Immature natural killer cell (primary cell): ENCODE measurements around the gene CPA3. TPM values are rescaled to one million over a fixed set of nuclear protein-coding genes. Genes with fewer than 3 reads are reported as not detected.

ENCODE experiments used
- DNase-seq, 3 donors: peaks; one replicate each; pipeline ENCODE4 v3.0.0; 2022; ENCODE audit warnings: mixed read lengths in 1 of 3
- H3K27ac Mint-ChIP-seq, 6 donors: one replicate each; pipeline ENCODE4 v1.8.0; 2020; ENCODE audit warnings: mixed read lengths in 6 of 6, mild to moderate bottlenecking in 5 of 6, inconsistent platforms in 4 of 6, moderate library complexity in 3 of 6
- H3K27me3 Mint-ChIP-seq, 3 donors: one replicate each; pipeline ENCODE4 v1.8.0; 2020 to 2021; ENCODE audit warnings: low read depth in 3 of 3, mild to moderate bottlenecking in 3 of 3, mixed read lengths in 3 of 3, moderate library complexity in 3 of 3, inconsistent platforms in 1 of 3
- H3K36me3 Mint-ChIP-seq, 3 donors: one replicate each; pipeline ENCODE4 v1.8.0; 2020; ENCODE audit warnings: mixed read lengths in 3 of 3, inconsistent platforms in 2 of 3, mild to moderate bottlenecking in 2 of 3
- H3K4me1 Mint-ChIP-seq, 2 donors: one replicate each; pipeline ENCODE4 v1.8.0; 2020; ENCODE audit warnings: inconsistent platforms in 2 of 2, mild to moderate bottlenecking in 2 of 2, mixed read lengths in 2 of 2, moderate library complexity in 1 of 2
- H3K4me3 Mint-ChIP-seq, 5 donors: one replicate each; pipeline ENCODE4 v1.8.0; 2020; ENCODE audit warnings: mild to moderate bottlenecking in 5 of 5, mixed read lengths in 5 of 5, inconsistent platforms in 3 of 5, moderate library complexity in 3 of 5
- H3K9me3 Mint-ChIP-seq, 6 donors: one replicate each; pipeline ENCODE4 v1.8.0; 2020; ENCODE audit warnings: mild to moderate bottlenecking in 6 of 6, mixed read lengths in 6 of 6, inconsistent platforms in 4 of 6, moderate library complexity in 3 of 6
- polyA plus RNA-seq, 3 donors: library from polyadenylated mRNA; unstranded; fragments of 300-500 nt; fragmentation: Illumina TruSeq; gene quantifications; one replicate each; pipeline ENCODE4 v1.2.3, GENCODE V29; 2021

Gene CPA3
- polyA plus RNA-seq, 3 donors from 2014 or later: 0.32 TPM; not detected in 2

- H3K9me3 Mint-ChIP-seq: no peaks in the 10 kb centered on the region
- H3K27ac Mint-ChIP-seq: no peak overlapping the region
- H3K36me3 Mint-ChIP-seq: no peaks in the 10 kb centered on the region
- no peaks in the 10 kb centered on the region for H3K4me1 Mint-ChIP-seq
- DNase-seq: no peak
- peaks cover 0 to 3% (median 0%) of the 10 kb centered on the region in 3 donors for H3K27me3 Mint-ChIP-seq
- H3K4me3 Mint-ChIP-seq: no peak overlapping the region
Observed at GRCh38 chr3:148878095-148878494, 13.0 kb downstream of the CPA3 start.

DNA sequence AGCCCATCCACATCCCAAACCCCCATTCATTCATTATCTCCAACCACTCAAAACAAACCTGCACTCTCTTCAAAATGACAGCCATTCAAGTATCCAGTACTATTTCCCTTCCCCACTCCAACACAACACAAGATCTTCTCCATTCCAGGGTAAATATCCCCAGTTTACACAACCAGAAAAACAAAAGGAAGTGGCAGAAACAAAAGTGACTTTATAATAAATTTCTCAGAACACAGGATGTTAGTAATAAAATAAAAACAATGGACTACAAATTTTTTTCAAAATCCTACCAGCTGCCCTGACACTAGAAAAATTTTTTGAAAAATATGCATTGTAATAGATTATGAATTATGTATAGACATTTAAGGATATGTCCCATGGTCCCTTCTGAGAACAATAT is 14.2 kb downstream of the CPA3 start:
- peaks cover 0 to 3% (median 0%) of the 10 kb centered on the region in 3 donors for H3K27me3 Mint-ChIP-seq
- H3K4me3 Mint-ChIP-seq: no peak overlapping the region
- no peaks in the 10 kb centered on the region for H3K4me1 Mint-ChIP-seq
- H3K36me3 Mint-ChIP-seq: no peaks in the 10 kb centered on the region
- no peak overlapping the region for H3K27ac Mint-ChIP-seq
- no peak for DNase-seq
- H3K9me3 Mint-ChIP-seq: no peaks in the 10 kb centered on the region

GRCh38 chr3:148880681-148881080 is 15.6 kb downstream of the CPA3 start:
- H3K27me3 Mint-ChIP-seq: peaks cover 0 to 3% (median under 1%) of the 10 kb centered on the region in 3 donors
- no peaks in the 10 kb centered on the region for H3K4me1 Mint-ChIP-seq
- H3K36me3 Mint-ChIP-seq: no peaks in the 10 kb centered on the region
- no peak overlapping the region for H3K4me3 Mint-ChIP-seq
- H3K27ac Mint-ChIP-seq: no peak overlapping the region
- H3K9me3 Mint-ChIP-seq: no peaks in the 10 kb centered on the region
- no peak for DNase-seq

GRCh38 chr3:148881286-148881685 is 16.2 kb downstream of the CPA3 start:
- DNase-seq: no peak
- H3K9me3 Mint-ChIP-seq: no peaks in the 10 kb centered on the region
- H3K36me3 Mint-ChIP-seq: no peaks in the 10 kb centered on the region
- no peaks in the 10 kb centered on the region for H3K4me1 Mint-ChIP-seq
- H3K27me3 Mint-ChIP-seq: peaks cover 0 to 3% (median 2%) of the 10 kb centered on the region in 3 donors
- H3K4me3 Mint-ChIP-seq: no peak overlapping the region
- no peak overlapping the region for H3K27ac Mint-ChIP-seq

DNA sequence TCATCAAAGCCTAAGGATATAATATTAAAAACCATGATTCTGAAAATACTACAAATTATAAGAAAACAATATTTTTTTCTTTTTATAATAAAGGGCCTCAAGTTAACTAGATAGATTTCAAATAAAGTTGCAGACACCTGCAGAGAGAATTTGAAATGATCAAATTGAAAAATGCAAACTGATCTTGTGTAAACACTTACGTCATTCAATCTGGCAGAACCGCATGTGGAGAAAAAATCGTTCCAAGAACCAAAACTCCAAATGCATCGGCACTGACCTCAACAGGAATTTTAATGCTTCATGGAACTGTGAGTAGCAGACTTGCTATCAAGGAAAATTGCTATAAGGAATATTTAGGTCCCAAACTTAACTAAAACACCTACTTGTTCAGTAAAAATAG is 17.2 kb downstream of the CPA3 start:
- H3K4me3 Mint-ChIP-seq: no peak overlapping the region
- no peaks in the 10 kb centered on the region for H3K4me1 Mint-ChIP-seq
- H3K27me3 Mint-ChIP-seq: peaks cover 0 to 3% (median 2%) of the 10 kb centered on the region in 3 donors
- H3K9me3 Mint-ChIP-seq: no peaks in the 10 kb centered on the region
- no peak overlapping the region for H3K27ac Mint-ChIP-seq
- no peaks in the 10 kb centered on the region for H3K36me3 Mint-ChIP-seq
- DNase-seq: no peak

GRCh38 chr3:148883163-148883562 is 18.1 kb downstream of the CPA3 start:
- H3K27me3 Mint-ChIP-seq: peaks cover 0 to 3% (median 2%) of the 10 kb centered on the region in 3 donors
- no peaks in the 10 kb centered on the region for H3K36me3 Mint-ChIP-seq

DNA sequence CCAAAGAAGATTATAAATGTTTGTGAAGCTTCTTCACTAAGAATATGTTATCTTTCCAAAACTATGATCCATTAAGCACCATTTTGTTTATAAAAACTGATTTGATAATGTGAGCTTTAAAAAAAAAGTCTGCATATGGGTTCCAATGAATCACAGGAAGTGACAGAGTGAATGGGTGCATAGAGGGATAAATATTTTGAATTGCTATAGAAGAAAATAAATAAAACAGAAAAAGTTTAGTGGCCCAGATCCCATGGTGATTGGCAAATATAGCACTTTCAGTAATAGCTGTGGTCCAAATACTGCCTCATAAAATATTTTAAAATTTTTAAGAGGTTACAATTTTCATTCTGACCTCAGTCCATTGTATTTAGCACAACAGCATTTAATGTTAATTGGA is 19.2 kb downstream of the CPA3 start:
- Mint-ChIP-seq H3K27ac (no peak overlapping the region), H3K4me3 (no peak overlapping the region), H3K27me3 (peaks cover 0 to 3% (median under 1%) of the 10 kb centered on the region in 3 donors), H3K4me1 (no peaks in the 10 kb centered on the region), H3K36me3 (no peaks in the 10 kb centered on the region), H3K9me3 (no peaks in the 10 kb centered on the region)
- DNase-seq: no peak

More at GRCh38 chr3:148883163-148883562, 18.1 kb downstream of the CPA3 start:
- Mint-ChIP-seq H3K4me1 (no peaks in the 10 kb centered on the region), H3K9me3 (no peaks in the 10 kb centered on the region), H3K27ac (no peak overlapping the region), H3K4me3 (no peak overlapping the region)
- DNase-seq: no peak

GRCh38 chr3:148889828-148890227 is 24.7 kb downstream of the CPA3 start:
- H3K36me3 Mint-ChIP-seq: no peaks in the 10 kb centered on the region
- H3K27me3 Mint-ChIP-seq: peaks cover 1 to 6% (median 2%) of the 10 kb centered on the region in 3 donors
- H3K4me1 Mint-ChIP-seq: no peaks in the 10 kb centered on the region
- no peak overlapping the region for H3K4me3 Mint-ChIP-seq
- DNase-seq: no peak
- H3K27ac Mint-ChIP-seq: no peak overlapping the region
- H3K9me3 Mint-ChIP-seq: no peaks in the 10 kb centered on the region

DNA sequence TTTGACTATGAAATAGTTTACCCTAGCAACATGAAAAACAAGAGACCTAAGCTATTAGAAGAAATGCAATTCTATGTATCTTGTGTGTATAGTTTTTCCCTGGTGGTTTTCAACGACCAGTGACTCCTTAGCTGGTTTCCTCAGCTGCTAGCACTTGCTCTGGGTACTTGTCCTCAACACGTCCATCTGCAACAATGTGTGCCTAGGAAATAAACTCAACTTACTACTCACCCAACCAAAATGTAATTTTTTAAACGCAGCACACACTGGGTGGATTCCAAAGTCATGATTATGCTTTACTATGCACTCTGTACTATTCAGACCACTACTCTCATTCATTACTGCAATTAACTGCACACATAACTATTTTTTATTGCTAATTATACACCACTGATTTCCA is 31.0 kb downstream of the CPA3 start:
- Mint-ChIP-seq H3K36me3 (no peaks in the 10 kb centered on the region), H3K4me3 (no peak overlapping the region), H3K27ac (no peak overlapping the region), H3K9me3 (no peaks in the 10 kb centered on the region), H3K27me3 (peaks cover 1 to 2% (median 2%) of the 10 kb centered on the region in 3 donors), H3K4me1 (no peaks in the 10 kb centered on the region)
- no peak for DNase-seq

DNA sequence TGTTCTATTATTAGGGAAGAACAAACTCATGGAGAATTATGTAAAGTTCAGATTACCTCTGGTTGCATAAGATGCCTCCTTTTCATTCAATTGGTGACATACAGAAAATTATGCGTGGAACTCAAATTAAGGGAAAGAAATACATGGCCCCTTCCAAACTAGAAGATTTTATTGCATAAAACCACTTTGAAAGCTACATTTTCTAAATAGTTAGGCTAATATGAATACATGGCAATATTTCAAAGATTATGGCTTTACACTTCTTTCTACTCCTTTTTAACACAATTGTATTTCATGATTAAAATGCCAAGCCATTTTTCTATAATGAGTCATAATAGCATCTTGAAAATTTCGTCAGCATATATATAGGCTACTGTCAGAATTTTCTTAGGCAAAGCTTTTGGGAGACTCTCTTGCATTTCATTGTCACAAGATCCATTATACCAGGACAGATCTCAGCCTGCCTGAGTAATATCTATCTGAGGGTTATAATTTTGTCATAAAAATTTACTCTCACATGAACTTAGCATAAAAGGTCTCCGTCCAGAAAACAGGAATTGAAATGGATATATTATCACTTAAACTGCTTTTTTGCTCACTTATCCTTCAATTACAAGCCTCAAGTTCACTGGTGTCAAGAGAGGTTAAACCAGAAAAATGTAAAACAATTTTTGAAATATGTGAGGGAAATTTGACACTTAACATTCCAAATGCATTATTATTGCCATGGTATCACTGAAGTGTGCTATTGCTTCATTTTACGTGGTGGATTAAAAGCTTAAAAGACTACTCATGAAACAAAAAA is 37.1 kb downstream of the CPA3 start:
- peaks cover 1 to 8% (median 3%) of the 10 kb centered on the region in 3 donors for H3K27me3 Mint-ChIP-seq

GRCh38 chr3:148903022-148903442 is 37.9 kb downstream of the CPA3 start:
- Mint-ChIP-seq H3K27me3 (peaks cover 0 to 9% (median 5%) of the 10 kb centered on the region in 3 donors), H3K9me3 (no peaks in the 10 kb centered on the region), H3K4me3 (no peak overlapping the region), H3K4me1 (no peaks in the 10 kb centered on the region), H3K36me3 (no peaks in the 10 kb centered on the region), H3K27ac (no peak overlapping the region)
- no peak for DNase-seq

More for the DNA sequence above, 37.1 kb downstream of the CPA3 start:
- no peak for DNase-seq
- Mint-ChIP-seq H3K4me1 (no peaks in the 10 kb centered on the region), H3K36me3 (no peaks in the 10 kb centered on the region), H3K27ac (no peak overlapping the region), H3K9me3 (no peaks in the 10 kb centered on the region), H3K4me3 (no peak overlapping the region)

- H3K9me3 Mint-ChIP-seq: no peaks in the 10 kb centered on the region
- DNase-seq: no peak
- H3K4me1 Mint-ChIP-seq: no peaks in the 10 kb centered on the region
- H3K36me3 Mint-ChIP-seq: no peaks in the 10 kb centered on the region
- no peak overlapping the region for H3K27ac Mint-ChIP-seq
- no peak overlapping the region for H3K4me3 Mint-ChIP-seq
- H3K27me3 Mint-ChIP-seq: peaks cover 0 to 11% (median 5%) of the 10 kb centered on the region in 3 donors
Observed at GRCh38 chr3:148903941-148904340, 38.8 kb downstream of the CPA3 start.

DNA sequence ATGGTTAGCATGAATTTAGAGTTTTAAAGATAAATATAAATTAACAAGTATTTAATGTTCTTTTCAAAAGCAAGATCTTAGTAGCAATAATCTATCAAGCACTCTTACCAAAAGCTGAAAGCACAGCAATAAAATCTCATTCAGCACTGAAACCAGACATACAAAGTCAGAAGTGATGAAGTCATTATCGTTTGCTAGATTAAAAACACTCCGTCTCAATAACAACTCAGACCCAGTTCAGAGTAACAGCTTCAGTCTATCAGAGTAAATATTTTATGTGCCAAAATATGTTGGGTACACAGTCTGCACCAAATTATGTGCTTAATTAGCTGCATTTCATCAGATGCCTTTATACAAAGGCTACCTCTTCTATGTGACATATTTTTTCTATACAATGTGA is 41.6 kb downstream of the CPA3 start:
- Mint-ChIP-seq H3K36me3 (no peaks in the 10 kb centered on the region), H3K4me3 (no peak overlapping the region), H3K4me1 (no peaks in the 10 kb centered on the region), H3K9me3 (no peaks in the 10 kb centered on the region), H3K27me3 (peaks cover under 1 to 20% (median 5%) of the 10 kb centered on the region in 3 donors), H3K27ac (no peak overlapping the region)
- no peak for DNase-seq

GRCh38 chr3:148911173-148911572 is 46.1 kb downstream of the CPA3 start:
- DNase-seq: no peak
- H3K36me3 Mint-ChIP-seq: no peaks in the 10 kb centered on the region
- H3K27me3 Mint-ChIP-seq: peaks cover 2 to 14% (median 2%) of the 10 kb centered on the region in 3 donors
- no peaks in the 10 kb centered on the region for H3K4me1 Mint-ChIP-seq
- H3K9me3 Mint-ChIP-seq: no peaks in the 10 kb centered on the region
- H3K27ac Mint-ChIP-seq: no peak overlapping the region
- H3K4me3 Mint-ChIP-seq: no peak overlapping the region

DNA sequence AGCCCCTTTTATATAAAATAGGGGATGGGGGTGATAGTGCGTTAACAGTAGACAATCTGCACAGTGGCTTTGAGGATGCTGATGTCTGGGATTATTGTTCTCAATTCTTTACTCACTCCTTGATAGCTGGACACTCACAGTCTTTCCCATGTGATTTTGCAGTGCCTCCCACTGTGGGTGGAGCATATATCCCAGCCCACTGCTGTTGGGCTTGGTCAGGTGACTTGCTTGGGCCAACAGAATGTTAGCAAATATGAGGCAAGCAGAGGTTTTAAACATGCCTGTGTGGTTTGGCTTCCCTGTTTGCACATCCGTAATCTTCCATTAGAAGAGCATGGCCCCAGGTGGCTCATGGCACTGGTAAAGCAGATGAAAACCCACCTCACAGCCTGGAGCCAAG is 46.5 kb downstream of the CPA3 start:
- H3K27ac Mint-ChIP-seq: no peak overlapping the region
- no peak for DNase-seq
- peaks cover 2 to 14% (median 2%) of the 10 kb centered on the region in 3 donors for H3K27me3 Mint-ChIP-seq
- H3K4me1 Mint-ChIP-seq: no peaks in the 10 kb centered on the region
- no peak overlapping the region for H3K4me3 Mint-ChIP-seq
- H3K9me3 Mint-ChIP-seq: no peaks in the 10 kb centered on the region
- no peaks in the 10 kb centered on the region for H3K36me3 Mint-ChIP-seq
